ENCODE data around the gene KLK12.

DNA sequence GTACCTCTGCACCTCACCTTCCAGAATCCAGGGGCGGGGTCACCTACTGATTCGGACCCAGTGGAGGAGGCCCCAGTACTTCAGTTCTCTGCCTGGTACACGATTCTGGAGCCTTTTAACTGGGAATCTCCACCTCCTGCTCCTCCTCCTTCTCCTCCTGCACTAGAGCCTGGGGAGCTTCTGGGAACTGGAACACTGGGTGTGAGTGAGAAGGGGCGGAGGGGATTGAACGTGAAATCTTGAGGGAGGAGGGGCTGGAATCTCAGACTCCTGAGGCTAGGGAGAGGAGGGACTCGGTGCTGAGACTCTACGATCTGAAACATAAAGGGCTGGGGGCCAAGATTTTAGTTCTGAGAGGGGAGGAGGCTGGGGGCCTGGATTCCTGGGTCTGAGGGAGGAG, 33.3 kb downstream of the KLK12 start, which contains the start of gene KLK8:
- TF ChIP-seq, protein P1, sequence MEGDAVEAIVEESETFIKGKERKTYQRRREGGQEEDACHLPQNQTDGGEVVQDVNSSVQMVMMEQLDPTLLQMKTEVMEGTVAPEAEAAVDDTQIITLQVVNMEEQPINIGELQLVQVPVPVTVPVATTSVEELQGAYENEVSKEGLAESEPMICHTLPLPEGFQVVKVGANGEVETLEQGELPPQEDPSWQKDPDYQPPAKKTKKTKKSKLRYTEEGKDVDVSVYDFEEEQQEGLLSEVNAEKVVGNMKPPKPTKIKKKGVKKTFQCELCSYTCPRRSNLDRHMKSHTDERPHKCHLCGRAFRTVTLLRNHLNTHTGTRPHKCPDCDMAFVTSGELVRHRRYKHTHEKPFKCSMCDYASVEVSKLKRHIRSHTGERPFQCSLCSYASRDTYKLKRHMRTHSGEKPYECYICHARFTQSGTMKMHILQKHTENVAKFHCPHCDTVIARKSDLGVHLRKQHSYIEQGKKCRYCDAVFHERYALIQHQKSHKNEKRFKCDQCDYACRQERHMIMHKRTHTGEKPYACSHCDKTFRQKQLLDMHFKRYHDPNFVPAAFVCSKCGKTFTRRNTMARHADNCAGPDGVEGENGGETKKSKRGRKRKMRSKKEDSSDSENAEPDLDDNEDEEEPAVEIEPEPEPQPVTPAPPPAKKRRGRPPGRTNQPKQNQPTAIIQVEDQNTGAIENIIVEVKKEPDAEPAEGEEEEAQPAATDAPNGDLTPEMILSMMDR (IDR thresholded peaks at IDR 0.05), result no peak
- no peak for TF ChIP-seq POLR2A (IDR thresholded peaks at IDR 0.05)

All from adrenal gland (tissue), 5 donors.